ENCODE data around the gene MAP3K10.

DNA sequence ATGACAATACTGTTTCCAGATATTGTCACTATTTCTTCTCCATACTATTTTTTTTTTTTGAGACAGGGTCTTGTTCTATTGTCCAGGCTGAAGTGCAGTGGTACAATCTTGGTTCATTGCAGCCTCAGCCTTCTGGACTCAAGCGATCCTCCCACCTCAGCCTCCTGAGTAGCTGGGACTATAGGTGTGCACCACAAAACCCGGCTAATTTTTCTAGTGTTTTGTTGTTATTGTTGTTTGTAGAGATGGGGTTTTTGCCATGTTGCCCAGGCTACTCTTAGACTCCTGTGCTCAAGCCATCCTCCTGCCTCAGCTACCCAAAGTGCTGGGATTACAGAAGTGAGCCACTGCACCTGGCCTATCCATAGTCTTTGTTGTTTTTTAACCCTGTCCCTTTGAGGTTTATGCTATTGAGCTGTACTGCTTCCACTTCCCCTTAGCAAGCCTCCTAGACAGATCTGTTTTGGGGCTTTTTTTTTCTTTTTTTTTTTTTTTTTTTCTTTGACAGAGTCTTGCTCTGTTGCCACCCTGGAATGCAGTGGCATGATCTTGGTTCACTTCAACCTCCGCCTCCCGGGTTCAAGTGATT lies 27.6 kb upstream of the MAP3K10 start:
- TF ChIP-seq GATA2 (IDR thresholded peaks at IDR 0.05; ENCODE audit: low read depth, low read length) (no peak), GATA3 (IDR thresholded peaks at IDR 0.05; ENCODE audit: low read depth, low read length) (no peak)
